Lower leg skin (tissue), 3 donors: Measurements from ENCODE around the gene AMH.

Source experiments
- CTCF ChIP-seq, 3 donors: fragments of 450-650 bp; IDR thresholded peaks; one replicate each; pipeline ENCODE4 v1.5.1; 2016; ENCODE audit warnings: antibody characterized with exemption in 3 of 3, mild to moderate bottlenecking in 3 of 3, moderate library complexity in 2 of 3
- POLR2A ChIP-seq, 2 donors: fragments of 450-650 bp; IDR thresholded peaks; one replicate each; pipeline ENCODE4 v1.6.1; 2016 to 2017; ENCODE audit warnings: antibody characterized with exemption in 2 of 2, mild to moderate bottlenecking in 1 of 2, moderate library complexity in 1 of 2

- TF ChIP-seq CTCF (IDR thresholded peaks at IDR 0.05) (no peak), POLR2A (IDR thresholded peaks at IDR 0.05) (no peak)
These were observed 34.9 kb upstream of the AMH start for GRCh38 chr19:2214251-2214650.
